Measurements from ENCODE around the gene GDPD3.

Gene GDPD3

DNA sequence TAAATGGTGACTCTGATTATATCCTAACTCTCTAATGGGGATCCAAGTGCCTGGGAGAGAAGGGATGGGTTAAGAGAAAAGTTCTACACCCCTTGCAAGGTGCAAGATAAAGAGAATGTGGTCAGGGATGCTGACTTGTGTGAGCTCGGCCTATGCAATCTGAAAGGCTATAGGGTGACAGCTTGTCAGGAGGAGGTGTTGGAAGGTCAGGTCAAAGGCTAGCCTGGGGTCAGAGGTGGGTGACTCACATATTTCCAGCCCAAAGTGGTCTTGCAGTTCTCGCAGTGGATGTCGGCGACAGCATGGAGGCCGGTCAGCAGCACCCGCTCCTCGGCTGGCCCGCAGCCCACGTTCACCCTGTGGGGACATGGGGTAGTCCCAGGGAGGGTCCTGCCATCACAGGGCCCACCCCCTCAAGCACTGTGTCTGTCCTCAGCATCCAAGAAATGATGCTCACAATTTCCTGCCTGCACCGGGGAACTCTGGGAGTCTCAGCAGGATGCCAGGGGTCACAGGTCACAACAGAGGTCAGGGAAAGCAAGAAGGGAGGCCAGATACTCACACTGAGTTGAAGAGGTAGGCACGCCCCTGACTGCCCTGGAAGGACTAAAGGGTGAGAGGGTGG lies 18.7 kb downstream of the GDPD3 start:
- no peak for DNase-seq

DNA sequence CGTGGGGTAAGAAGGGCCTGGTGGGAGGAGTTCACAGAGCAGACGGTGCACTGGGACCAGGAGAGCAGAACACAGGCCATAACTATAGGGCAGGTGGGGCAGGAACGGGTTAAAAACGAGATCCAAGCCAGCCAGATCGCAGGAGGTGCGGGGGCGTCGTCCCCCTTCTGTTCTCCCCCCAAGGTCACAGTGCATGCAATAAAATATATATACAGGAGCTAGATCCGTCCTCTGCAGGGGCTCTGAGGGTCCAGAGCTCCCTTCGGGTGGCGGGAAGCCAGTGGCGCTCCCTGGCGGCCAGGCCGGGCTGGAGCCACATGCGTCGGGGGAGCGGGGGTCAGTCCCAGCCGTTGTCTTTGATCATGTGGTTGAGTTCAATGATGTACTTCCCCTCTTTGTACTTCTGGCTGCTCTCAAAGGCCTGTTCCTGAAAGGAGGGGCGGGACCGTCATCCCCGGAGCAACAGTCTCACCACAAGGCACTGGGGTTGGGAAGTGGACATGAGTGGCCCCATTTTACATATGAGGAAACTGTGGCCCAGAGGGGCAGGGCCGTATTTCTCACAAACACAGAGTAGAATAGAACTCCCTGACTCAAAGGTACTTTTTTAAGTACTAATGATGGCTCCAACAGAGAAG lies 20.8 kb downstream of the GDPD3 start:
- DNase-seq = peak; percentile 82 to 84

DNA sequence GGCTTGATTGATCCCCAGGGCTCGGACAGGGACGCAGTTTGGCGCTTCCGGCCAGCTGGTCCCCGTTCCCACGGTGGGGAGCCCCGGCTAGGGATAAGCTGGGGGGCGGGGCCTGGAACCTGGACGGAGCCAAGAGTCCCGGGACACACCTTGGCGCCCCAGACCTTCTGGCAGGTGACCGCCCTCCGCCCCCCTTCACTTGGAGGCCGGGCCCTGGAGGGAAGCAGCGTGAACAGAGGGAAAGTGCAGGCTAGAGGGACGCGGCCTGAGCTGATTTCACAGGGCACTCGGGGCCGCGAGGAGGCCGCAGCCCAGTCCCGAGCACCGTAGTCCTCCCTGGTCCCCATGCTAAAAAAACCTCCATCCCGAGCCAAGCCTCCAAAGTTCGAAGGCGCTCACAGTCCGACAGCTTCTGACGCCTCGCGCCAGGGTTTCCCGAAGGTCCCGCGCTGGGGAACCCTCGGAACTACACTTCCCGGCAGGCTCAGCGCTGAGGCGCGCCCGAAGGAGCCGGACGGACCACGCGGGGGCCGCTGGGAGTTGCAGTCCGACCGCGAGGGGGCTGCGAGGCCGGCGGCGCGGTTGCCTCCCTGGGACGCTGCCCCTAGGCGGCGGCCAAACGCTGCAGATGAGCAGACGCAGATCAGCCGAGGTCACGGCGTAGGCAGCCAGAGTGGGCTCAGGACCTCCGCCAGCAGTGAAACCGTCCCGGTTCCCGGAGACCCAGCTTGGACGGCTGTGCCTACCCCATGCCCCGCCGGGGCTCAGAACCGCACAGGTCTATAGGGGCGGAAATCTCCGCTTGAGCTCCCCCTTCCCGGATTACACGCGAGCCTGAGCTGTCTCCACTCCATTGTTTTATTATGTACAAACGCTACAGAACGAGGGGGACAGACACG lies 21.6 kb downstream of the GDPD3 start, which contains the start of gene TBX6:
TBX6 (minus strand) TSS at position 451 of the 899 bp plus-strand sequence. CDS start 731 bp downstream, outside the sequence.
- DNase-seq = peak; percentile 92 to 94

DNA sequence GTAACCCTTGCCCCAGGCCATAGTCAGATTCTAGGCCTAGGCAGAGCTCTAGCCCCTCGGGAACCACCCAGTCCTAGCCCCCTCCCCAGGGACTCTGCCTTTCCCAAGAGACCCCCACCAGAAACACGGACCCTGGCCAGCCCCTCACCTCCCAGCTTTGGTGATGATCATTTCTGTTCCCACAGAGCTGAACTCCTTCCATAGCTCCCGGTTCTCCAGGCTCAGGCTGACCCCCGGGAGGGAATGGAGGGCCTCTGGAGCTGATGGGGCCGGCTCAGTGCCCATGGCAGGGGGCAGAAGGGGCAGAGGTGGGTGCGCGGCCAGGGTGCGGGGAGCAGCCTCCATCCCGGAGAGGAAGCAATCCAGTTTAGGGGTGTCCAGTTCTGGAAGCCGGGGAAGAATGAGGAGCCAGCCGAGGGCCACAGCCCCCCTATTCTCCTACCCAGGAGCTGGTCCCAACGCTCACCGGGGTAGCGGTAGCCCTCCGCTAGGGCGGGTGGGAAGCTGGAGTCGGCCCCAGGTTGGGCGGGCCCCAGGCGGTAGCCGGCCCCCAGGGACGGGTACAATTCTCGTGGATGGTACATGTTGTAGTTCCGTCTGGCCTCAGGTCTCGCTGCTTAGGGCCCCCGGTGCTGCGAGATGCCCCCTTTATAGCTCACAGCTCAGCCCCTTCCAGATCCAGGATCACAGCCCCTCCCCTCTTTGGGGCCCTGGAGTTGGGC lies 22.6 kb downstream of the GDPD3 start:
- no peak for DNase-seq

GRCh38 chr16:30088832-30089624 lies 24.3 kb downstream of the GDPD3 start:
- DNase-seq = no peak

DNA sequence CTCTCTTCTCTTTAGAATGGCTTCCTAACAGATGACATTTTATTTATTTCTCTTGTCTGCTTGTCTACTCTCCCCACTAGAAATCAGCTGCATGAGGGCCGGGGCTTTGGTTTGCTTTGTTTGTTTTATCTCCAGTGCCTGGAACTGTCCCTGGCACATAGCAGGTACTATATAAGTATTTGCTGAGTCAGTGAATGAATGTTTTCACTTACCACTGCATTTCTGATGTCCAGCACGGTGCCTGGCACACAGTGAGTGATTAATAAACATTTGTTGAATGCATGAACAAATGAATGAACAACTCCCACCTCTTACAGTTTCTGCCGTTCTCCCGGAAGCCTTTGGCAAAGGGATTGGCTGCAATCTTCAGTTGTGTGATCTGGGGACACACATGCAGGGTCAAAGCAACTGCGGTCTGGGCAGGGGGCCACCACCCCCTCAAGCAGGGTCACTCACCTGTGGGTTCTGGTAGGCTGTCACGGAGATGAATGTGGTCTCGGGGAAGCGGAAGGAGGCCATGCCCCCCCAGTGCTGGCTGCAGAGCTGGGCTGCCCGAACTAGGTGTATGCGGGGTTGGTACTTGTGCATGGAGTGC lies 25.0 kb downstream of the GDPD3 start:
- DNase-seq = no peak

GRCh38 chr16:30087181-30087898 lies 26.0 kb downstream of the GDPD3 start:
- no peak for DNase-seq

DNA sequence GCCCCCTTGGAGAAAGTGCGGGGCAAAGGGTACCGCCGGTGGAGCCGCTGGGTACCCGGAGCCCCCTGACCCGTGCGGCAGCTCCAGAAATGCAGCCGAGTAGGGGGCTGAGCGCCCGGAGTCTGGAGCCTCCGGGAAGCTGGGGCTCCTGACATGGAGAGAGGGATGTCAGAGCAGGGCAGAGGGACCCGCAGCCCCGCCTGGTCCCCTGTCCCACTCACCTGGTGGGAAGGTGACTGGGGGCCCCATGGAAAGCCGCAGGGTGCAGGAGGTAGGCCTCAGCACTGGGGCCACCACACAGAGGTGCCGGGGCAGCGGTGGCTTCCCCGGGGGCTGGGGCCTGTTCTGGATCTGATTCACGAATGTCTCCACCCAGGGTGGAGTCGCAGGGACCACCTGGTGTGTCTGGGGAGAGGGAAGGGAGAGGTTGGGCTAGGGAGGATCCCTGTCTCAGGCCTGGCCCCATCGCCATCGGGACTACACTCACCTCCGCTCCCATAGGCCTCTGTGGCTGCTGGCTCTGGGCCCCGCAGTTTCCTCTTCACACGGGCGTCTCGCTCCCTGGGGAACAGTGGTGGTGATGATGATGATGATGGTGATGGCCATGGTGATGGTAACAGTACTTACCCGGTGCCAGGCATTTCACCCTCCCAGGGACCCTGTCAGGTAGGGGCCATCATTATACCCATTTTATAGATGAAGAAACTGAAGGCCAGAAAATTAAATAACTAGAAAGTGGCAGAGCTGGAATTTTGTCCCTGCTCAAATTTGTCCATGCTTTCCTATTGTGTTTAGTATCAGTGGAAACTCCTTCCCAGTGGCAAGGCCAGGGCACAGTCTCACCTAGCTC lies 26.8 kb downstream of the GDPD3 start:
- DNase-seq = no peak

GRCh38 chr16:30085820-30086219 lies 27.5 kb downstream of the GDPD3 start:
- DNase-seq = no peak

- DNase-seq = no peak
Measured at GRCh38 chr16:30085247-30085646, 28.1 kb downstream of the GDPD3 start.

DNA sequence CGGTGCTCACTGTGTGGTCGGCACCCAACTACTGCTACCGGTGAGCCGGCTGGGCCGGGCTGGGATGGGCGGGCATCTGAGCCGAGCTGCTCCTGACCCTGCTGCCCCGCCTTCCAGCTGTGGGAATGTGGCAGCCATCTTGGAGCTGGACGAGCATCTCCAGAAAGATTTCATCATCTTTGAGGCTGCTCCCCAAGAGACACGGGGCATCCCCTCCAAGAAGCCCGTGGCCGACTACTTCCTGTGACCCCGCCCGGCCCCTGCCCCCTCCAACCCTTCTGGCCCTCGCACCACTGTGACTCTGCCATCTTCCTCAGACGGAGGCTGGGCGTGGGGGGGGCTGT lies 28.5 kb downstream of the GDPD3 start:
- DNase-seq = no peak

DNA sequence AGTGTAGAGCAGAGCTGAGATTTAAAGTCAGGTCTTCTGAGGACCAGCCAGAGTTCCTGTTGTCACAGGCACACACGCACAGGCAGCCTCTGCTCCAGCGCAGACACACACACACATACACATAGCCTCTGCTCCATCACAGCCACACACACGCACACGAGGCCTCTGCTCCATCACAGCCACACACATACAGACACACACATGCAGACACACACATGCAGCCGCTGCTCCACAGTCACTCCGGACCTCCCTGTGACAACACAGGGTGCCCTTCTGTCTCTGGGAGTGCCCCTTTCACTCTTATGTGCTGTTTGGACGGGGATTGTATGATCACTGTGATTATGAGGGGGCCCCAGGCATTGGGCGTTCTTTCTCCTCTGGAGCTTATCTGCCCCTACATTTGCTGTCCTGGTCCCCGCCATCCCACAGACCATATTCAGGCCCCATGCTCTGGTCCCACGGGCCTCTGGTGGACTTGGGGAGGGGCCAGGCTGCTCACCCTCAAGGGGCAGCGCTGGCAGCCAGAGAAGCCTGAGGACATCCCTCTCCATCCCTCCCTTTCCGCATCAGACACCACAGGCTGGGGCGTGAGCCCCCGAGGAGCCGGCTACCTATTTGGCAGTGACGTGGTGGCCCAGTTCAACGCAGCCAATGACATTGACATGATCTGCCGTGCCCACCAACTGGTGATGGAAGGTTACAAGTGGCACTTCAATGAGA lies 29.1 kb downstream of the GDPD3 start:
- no peak for DNase-seq

DNA sequence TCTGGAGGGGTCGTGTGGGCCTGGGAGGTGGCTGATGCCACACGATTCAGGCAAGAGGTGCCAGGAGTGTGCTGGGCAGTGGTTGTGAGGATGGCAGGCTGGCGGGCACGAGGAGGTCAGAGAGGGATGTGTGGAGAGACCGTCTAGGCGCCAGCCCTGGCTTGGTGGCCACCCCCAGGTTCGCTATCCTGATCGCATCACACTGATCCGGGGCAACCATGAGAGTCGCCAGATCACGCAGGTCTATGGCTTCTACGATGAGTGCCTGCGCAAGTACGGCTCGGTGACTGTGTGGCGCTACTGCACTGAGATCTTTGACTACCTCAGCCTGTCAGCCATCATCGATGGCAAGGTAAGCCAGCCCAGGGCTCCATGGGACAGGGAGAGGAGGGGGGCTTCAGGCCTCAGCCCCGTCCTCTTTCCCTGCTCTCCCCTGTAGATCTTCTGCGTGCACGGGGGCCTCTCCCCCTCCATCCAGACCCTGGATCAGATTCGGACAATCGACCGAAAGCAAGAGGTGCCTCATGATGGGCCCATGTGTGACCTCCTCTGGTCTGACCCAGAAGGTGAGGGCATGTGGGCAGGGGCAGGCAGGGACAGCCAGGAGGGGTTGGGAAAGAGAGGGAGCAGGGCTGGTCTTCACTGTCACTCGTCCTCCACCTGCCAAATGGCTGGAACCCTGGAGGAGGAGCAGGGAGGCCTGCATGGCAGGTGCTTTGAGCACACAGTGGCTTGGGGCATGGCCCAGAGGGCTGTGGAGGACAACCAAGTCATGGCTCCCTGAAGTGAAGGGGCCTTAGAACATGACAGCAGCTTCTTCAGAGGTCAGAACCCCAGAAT lies 29.9 kb downstream of the GDPD3 start:
- DNase-seq = no peak

GRCh38 chr16:30082545-30083090 lies 30.7 kb downstream of the GDPD3 start:
- DNase-seq = no peak

DNA sequence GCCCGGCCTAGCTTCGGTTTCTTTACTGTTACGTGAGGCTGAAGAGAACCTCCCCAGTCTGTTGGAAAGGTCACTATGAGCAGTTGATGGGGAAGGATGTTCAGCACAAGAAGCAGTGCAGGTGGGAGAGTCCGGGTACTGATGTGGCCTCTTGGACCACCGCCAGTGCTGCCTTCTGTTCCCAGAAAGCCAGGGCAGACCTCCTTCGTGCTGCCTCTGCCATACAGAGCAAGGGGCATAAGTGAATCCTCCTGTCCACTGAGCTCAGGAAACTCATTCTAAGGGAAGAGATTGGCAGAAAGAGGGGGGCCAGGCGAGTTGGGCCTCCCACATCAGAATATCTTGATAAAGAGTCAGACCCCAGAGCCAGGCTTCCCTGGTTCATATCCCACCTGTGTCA lies 33.9 kb downstream of the GDPD3 start:
- DNase-seq = no peak

DNA sequence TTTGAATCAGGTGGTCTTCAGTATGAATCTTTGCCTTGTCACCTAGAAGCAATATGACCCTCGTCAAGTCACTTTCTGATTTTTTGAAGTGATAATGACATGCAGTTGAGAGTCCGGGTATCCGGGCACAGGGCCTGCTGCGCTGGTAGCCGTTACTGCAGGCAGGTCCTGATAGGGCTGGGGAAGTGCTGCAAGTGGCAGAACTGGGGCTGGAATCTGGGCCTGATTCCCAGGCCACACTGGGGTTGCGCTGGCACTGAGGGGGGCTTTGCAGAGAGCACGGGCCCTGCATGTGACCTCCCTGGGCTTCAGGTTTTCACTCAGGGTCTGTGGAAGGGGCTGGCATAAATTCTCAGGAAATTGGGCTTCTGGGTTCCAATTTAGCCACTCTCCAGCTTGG lies 34.6 kb downstream of the GDPD3 start:
- no peak for DNase-seq

DNA sequence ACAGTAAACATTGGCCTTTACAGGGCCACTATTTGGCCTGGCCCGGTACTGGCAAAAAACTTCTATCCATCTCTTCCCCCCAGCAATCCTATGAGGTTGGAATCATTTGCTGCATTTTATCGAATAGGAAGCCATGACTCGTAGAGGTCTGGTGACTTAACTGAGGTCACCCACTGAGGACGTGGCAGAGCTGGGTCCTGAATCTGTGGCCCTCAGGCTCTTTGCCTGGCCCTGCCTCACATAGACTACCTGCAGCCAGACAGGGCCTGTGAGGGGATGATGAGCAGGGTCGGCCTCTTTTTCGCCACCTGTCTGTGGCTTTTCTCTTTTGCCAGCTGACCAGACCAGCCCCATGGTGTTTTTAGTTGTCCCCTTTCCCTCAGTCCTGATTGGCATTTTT lies 35.7 kb downstream of the GDPD3 start:
- no peak for DNase-seq

GRCh38 chr16:30076276-30076791 lies 37.0 kb downstream of the GDPD3 start:
- DNase-seq = peak in 1 of 2 experiments; percentile 28

Measured in activated CD4-positive, alpha-beta T cell treated with anti-CD3 and anti-CD28 coated beads, Interleukin-2, amount 50 U/mL, for 48 hours (primary cell).